Measurements from ENCODE around the gene C4orf50. TPM values are rescaled to one million over a fixed set of nuclear protein-coding genes. Genes with fewer than 3 reads are reported as not detected.

C4orf50 gene
- total and polyA plus RNA-seq, 2 donors (not counting 1 experiment from before 2014, with no cell fraction given) = 0.02 TPM; not detected in 1

- Histone ChIP-seq H4K20me1 (ENCODE audit: control insufficient read depth, insufficient read depth, low read length, poor library complexity, severe bottlenecking) (no peaks in the 10 kb centered on the region), H3K9me3 (ENCODE audit: control extremely low read depth in 1 of 3, control insufficient read depth in 2 of 3, insufficient read depth in 1 of 3, low read length in 2 of 3) (peaks cover 0 to 15% (median 0%) of the 10 kb centered on the region in 3 donors), H3K4me1 (ENCODE audit: control insufficient read depth in 2 of 2, insufficient read depth in 2 of 2, low read length in 2 of 2) (no peaks in the 10 kb centered on the region), H3K9ac (ENCODE audit: low read length) (no peak overlapping the region), H3K27me3 (replicated peaks in 1 of 4; ENCODE audit: control extremely low read depth in 1 of 4, control insufficient read depth in 3 of 4, insufficient read depth in 4 of 4, low read length in 3 of 4) (no peaks in the 10 kb centered on the region), H3K4me2 (replicated peaks; ENCODE audit: low read depth, low read length, poor library complexity, severe bottlenecking) (no peak overlapping the region), H3K36me3 (replicated peaks in 1 of 2; ENCODE audit: control extremely low read depth in 1 of 2, control insufficient read depth in 1 of 2, extremely low read depth in 1 of 2, insufficient read depth in 2 of 2, low read length in 1 of 2) (no peaks in the 10 kb centered on the region), H3K4me3 (ENCODE audit: control extremely low read depth in 1 of 5, extremely low read depth in 1 of 5, insufficient read depth in 1 of 5, low read depth in 2 of 5, low read length in 4 of 5) (no peak overlapping the region), H3K27ac (ENCODE audit: low read length in 2 of 2) (no peak overlapping the region), H2AFZ (ENCODE audit: insufficient read depth, low read depth, low read length, poor library complexity, severe bottlenecking) (no peak overlapping the region), H3K79me2 (ENCODE audit: control insufficient read depth, insufficient read depth, low read length) (no peaks in the 10 kb centered on the region)
- WGBS (ENCODE audit: insufficient coverage) = 84% methylated on average over 6 of the region's 8 CpGs
- DNase-seq (no peak), ATAC-seq (ENCODE audit: low read depth) (no peak)
- H3K27me3 Mint-ChIP-seq = peaks cover 11% of the 10 kb centered on the region
- no peak overlapping the region for H3K4me3 Mint-ChIP-seq
- TF ChIP-seq CTCF (IDR thresholded peaks at IDR 0.05) (no peak), EZH2 (IDR thresholded peaks at IDR 0.05; ENCODE audit: borderline replicate concordance, insufficient read depth, low read depth, low read length, poor library complexity, severe bottlenecking) (no peak)
- H3K9me3 Mint-ChIP-seq (ENCODE audit: insufficient read depth) = no peaks in the 10 kb centered on the region
- no peak overlapping the region for H3K27ac Mint-ChIP-seq
- intact Hi-C loops (cut with micrococcal nuclease) = no loop called here
- ChIA-PET CTCF (no interaction called here), POLR2A (no interaction called here)
- peaks cover 6% of the 10 kb centered on the region for H3K4me1 Mint-ChIP-seq
These were observed 89.3 kb downstream of the C4orf50 start for GRCh38 chr4:5928844-5929420.

- peaks cover 6% of the 10 kb centered on the region for H3K4me1 Mint-ChIP-seq
- Histone ChIP-seq H3K4me3 (ENCODE audit: control extremely low read depth in 1 of 5, extremely low read depth in 1 of 5, insufficient read depth in 1 of 5, low read depth in 2 of 5, low read length in 4 of 5) (no peak overlapping the region), H3K4me2 (replicated peaks; ENCODE audit: low read depth, low read length, poor library complexity, severe bottlenecking) (no peak overlapping the region), H3K9me3 (ENCODE audit: control extremely low read depth in 1 of 3, control insufficient read depth in 2 of 3, insufficient read depth in 1 of 3, low read length in 2 of 3) (peaks cover 0 to 12% (median 0%) of the 10 kb centered on the region in 3 donors), H3K27me3 (replicated peaks in 1 of 4; ENCODE audit: control extremely low read depth in 1 of 4, control insufficient read depth in 3 of 4, insufficient read depth in 4 of 4, low read length in 3 of 4) (no peaks in the 10 kb centered on the region), H3K9ac (ENCODE audit: low read length) (no peak overlapping the region), H4K20me1 (ENCODE audit: control insufficient read depth, insufficient read depth, low read length, poor library complexity, severe bottlenecking) (no peaks in the 10 kb centered on the region), H3K4me1 (ENCODE audit: control insufficient read depth in 2 of 2, insufficient read depth in 2 of 2, low read length in 2 of 2) (no peaks in the 10 kb centered on the region), H3K27ac (ENCODE audit: low read length in 2 of 2) (no peak overlapping the region), H3K79me2 (ENCODE audit: control insufficient read depth, insufficient read depth, low read length) (no peaks in the 10 kb centered on the region), H2AFZ (ENCODE audit: insufficient read depth, low read depth, low read length, poor library complexity, severe bottlenecking) (no peak overlapping the region), H3K36me3 (replicated peaks in 1 of 2; ENCODE audit: control extremely low read depth in 1 of 2, control insufficient read depth in 1 of 2, extremely low read depth in 1 of 2, insufficient read depth in 2 of 2, low read length in 1 of 2) (no peaks in the 10 kb centered on the region)
- POLR2A ChIA-PET = no interaction called here
- peaks cover 11% of the 10 kb centered on the region for H3K27me3 Mint-ChIP-seq
- TF ChIP-seq EZH2 (IDR thresholded peaks at IDR 0.05; ENCODE audit: borderline replicate concordance, insufficient read depth, low read depth, low read length, poor library complexity, severe bottlenecking) (no peak), CTCF (IDR thresholded peaks at IDR 0.05) (no peak)
- intact Hi-C loops (cut with micrococcal nuclease) = no loop called here
- WGBS (ENCODE audit: insufficient coverage) = 83% methylated on average over 8 of the region's 8 CpGs
- no peaks in the 10 kb centered on the region for H3K9me3 Mint-ChIP-seq (ENCODE audit: insufficient read depth)
- CTCF ChIA-PET = no interaction called here
- H3K4me3 Mint-ChIP-seq = no peak overlapping the region
- DNase-seq (no peak), ATAC-seq (ENCODE audit: low read depth) (no peak)
- no peak overlapping the region for H3K27ac Mint-ChIP-seq
These were observed 90.0 kb downstream of the C4orf50 start for GRCh38 chr4:5928274-5928673.
